NCI-H1417 (cell line): ENCODE data around the gene QSOX2.

Source experiments
- DNase-seq, 3 experiments: peaks; one replicate each; lab custom pipeline; 2025; lab: John Stamatoyannopoulos, UW

Gene QSOX2

DNA sequence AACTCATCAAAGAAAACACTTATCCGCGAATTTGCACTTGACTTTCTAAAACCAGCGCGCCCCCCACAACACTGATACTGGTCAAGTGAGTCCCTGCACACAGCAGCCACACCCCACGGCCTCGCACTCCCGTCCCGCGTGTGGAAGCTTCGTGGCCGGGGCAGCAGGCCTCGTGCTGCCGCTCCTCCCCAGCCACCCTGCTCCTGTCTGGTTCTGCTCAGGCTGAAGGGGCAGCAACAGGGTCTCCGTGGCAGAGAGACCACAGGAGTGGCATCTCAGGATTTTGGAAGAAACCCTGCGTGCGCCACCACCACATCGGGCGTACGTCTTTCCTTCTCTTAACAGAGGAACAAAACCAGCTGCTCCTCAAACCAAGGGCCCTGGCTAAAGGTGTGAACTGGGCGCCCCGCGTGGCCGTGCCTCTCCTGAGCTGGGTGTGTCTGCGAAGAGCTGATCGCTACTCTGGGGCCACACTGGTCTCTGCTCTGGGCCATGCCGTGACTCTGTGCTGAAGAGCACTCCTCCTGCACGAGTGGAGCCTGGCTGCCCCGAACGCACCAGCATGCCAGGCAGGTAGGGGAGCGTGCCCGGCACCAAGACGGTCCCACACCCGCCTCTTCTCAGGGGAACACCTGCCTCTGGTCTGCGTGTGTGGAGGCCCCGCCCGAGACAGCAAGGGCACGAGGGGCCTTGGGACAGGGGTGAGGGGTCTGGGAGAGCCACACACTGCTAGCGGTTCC lies 23.3 kb downstream of the QSOX2 start:
- no peak for DNase-seq

DNA sequence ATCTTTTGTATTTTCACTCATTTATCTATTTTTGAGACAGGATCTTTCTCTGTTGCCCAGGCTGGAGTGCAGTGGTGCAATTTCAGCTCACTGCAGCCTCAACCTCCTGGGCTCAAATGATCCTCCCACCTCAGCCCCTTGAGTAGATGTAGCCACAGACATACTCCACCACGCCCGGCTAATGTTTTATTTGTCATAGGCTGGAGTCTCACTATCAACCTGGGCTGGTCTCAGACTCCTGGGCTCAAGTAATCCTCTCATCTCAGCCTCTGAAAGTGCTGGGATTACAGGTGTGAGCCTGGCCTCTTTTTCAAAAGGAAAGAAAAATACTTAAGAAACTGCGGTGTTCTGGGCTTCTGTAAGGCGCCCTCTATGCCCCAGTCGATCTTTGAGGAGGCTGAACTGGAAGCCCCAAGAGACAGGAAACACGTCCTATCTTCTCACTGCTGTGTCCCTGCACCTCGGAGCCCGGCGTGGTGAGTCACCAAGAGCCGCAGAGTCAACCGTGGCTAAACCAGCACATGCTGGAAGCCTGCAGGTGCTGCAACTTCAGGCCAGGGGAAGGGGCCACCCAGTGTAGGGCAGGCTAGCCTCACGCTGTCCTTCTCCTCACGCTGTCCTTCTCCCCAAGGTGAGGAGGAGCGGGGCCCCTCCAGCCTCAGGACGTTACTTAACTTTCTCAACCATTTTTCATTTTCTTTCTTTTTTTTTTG lies 25.4 kb downstream of the QSOX2 start:
- peak in 1 of 3 experiments; percentile 24 for DNase-seq

DNA sequence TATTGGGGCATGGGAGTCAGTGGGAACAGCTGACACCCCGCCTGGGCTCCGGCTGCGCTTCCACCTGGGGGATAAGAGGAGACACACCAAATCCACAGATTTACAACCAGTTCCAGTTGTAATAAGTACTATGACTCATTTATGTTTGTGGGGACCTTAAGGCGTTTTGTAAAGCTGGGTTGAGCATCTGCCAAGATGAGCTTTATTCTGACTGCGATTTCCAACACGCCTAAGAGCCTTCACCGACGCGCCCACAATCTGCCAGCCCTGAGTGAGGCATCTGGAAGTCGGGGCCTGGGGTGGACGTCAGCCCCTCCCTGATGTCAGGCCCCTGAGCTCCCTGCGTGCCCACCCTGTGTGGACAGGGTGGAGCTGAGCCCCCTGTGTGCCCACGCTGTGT lies 26.3 kb downstream of the QSOX2 start:
- DNase-seq = no peak

- no peak for DNase-seq
These were observed 26.9 kb downstream of the QSOX2 start for GRCh38 chr9:136218673-136219072.

DNA sequence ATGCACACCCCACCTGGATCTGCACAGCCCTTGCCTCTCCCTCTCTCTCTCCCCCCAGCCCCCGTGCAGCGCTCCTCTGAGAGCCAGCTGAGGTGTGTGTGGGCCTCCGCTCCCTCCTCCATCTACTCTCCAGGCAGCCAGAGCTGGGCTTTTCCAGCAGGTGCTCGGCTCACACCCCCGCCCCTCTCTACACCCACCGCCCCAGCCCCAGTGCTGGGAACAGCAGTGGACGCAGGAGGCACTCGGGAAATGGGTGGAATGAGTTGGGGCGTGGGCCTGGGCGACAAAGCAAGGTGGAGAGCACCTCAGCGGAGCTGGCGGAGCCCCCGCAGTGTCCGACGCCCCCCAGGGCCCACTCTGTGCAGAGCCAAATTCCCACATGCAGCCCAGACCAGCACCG lies 27.3 kb downstream of the QSOX2 start:
- DNase-seq = no peak

DNA sequence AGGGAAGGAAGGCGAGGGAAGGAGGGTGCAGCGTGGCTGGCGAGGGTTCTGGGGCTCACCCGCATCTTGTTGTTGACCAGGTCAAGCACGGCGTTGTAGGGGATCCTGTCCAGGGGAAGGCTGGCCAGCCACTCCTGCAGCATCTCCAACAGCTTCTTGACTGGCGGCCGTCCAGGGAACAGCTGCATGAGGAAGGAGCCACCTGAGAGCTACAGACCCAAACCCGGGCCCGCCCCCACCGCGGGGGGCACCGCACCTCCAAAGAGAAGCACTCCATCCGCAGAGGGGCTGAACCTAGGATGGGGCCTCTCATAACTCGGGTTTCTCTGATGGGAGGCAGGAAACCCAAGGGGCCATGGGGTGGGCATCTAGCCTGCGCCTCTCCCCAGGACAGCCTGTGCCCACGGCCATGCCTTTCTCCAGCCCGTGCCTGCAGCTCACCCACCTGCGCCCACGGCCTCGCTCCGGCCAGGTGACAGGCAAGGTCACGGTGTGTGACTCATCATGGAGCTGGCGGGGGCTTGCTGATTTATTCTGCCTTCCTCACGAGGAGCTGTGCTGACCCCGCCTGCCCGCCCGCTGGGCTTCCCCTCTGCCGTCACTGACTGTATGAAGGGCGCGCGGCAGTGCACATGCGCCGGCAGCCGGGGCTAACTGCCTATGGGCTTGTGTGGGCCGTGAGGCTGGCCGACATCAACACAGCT lies 28.9 kb downstream of the QSOX2 start:
- no peak for DNase-seq

DNA sequence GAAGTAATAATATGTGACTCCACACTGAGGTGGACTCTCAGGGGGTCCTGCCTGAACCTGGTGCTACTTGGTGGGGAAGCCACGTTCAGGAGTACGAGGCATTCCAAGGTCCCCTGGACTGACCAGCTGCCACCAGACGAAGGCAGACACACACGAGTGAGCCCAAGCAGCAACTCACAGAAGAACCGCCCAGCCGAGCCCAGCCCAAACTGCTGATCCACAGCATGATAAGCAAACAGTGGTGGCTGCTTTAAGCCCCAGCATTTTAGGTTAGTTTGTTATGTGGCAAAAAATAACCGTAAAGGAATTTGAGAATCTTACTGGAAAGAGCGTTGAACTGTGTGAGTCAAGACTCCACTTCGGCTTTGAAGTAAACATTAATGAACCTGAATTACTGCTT lies 31.9 kb downstream of the QSOX2 start:
- DNase-seq = no peak

- no peak for DNase-seq
These were observed 33.2 kb downstream of the QSOX2 start for GRCh38 chr9:136212345-136212950.

DNA sequence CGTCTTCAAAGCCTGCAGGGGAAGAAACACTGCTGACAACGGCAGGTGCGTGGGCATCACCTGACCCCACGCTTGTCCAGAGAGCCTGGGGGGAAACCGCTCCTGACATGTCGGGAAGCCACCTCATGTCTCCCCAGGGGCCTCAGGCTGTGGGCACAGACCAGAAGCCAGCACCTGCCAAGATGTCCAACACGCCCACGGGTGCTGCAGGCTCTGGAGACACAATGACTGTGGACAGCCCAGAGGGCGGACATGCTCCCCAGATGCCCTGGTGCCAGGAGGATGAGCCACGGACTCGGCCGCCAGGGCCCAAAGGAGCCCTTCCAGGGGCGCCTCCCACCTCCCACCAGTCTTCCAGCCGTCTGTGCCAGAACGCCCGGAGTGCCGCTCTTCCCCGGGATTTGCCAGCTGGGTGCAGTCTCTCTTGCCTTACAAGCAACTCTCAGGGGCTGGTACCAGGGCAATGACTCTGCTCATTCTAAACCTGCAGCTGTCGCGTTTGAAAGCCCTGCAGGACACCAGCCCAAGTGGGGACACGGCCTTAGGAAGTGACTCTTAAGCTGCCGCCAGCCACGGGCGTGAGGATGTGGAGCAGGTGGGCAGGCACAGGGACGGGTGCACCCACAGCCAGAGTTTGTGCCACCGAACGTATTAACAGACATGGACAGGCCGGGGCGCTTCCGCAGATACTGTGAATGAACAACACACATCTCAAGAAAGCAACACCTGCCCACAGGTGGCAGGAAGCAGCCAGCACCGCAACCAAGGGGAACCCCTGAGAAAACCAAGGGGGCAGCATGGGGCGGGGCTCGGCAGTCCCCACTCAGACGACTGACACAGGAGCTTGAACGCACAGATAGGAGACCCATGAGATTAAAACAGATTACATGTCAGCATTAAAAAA lies 33.9 kb downstream of the QSOX2 start:
- peak in 1 of 3 experiments; percentile 27 for DNase-seq

- DNase-seq = no peak
These were observed 34.6 kb downstream of the QSOX2 start for GRCh38 chr9:136211006-136211405.

DNA sequence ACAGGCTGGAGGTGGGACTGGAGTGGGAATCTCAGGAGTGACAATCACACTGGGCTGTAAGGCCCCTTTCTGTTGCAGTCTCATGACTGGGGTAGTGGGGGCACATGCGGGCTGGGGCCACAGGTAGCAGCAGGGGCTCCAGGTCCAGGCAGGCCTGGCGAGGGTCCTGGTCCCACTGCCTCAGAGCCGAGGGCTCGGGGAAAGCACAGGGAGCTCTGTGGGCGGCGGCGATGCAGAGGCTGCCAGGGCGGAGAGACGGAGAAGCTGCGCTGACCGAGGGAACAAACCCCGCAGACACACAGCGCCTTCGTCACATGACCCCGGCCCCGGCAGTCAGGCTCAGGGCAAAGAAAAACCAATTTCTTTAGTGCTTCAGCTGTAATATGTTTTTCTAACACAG lies 35.3 kb downstream of the QSOX2 start:
- no peak for DNase-seq

DNA sequence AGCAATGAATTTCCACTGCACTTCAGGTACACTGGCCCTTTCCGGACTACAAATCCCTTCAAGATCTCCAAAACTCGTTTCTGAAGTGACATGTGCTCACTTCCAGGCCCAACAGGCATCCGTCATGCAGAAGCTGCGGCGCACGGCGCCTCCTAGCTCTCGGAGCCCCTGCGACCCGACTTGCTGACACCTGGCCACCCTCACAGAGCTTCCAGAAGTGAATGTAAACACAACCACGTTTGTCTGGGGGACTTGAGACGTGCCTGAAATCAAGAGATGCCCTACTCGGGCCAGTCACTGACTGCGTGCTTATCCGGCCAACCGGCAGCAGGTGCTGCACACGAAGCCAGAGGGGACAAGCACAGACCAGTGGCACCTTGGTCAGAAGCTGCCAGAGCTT lies 35.8 kb downstream of the QSOX2 start:
- DNase-seq = no peak

GRCh38 chr9:136209232-136209631 lies 36.4 kb downstream of the QSOX2 start:
- no peak for DNase-seq

- DNase-seq = no peak
These were observed 36.9 kb downstream of the QSOX2 start for GRCh38 chr9:136208675-136209074.

DNA sequence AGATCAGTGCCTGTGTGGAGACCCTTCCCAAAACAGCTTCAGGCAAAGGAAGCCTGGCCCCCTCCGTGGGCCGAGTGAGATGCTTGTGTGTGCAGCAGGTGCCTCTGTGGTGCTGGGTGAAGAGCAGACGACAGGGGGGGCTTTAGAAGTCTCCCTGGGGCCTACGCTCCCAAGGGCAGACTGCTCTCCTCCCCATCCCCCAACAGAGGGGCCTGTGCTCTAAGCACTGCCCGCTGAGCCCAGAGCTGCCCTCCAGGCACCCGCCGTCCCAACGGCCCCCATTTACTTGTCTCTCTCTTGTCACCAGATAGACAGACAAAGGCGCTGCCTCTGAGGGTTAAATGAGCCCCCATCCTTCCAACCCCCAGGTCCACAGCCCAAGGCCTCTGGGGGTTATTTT lies 38.0 kb downstream of the QSOX2 start:
- peak in 1 of 3 experiments; percentile 23 for DNase-seq

DNA sequence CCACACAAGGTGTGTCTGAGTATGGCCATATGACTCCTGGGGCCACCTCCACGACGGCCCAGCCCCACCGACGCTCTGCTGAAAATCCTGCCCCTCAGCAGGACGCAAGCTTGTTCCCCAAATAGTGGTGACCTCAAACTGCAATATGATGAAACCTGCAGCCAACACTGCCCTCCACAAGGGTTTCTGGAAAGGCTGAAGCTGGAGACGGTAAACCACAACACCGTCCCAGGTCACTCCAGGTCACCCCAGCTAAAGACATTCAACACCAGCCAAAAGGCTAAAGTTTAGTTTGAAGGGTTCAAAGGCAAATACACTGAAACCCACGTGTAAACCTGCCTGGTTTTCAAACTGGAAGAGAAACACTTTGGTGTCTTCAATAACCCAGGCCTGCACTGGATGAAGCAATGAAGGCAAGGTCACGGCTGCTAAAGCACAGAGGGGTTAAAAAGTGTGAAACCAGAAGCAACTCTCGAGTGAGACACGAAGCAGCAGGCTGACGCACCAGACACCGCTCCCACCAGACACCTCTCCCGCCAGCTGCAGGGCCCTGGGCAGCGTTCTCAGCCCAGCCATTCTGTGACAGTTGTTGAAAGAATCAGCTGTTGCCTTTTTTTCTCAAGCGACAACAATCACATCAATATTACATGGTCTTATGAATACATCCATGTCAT lies 38.9 kb downstream of the QSOX2 start:
- DNase-seq = peak in 1 of 3 experiments; percentile 30

- DNase-seq = no peak
These were observed 40.0 kb downstream of the QSOX2 start for GRCh38 chr9:136205707-136205992.

DNA sequence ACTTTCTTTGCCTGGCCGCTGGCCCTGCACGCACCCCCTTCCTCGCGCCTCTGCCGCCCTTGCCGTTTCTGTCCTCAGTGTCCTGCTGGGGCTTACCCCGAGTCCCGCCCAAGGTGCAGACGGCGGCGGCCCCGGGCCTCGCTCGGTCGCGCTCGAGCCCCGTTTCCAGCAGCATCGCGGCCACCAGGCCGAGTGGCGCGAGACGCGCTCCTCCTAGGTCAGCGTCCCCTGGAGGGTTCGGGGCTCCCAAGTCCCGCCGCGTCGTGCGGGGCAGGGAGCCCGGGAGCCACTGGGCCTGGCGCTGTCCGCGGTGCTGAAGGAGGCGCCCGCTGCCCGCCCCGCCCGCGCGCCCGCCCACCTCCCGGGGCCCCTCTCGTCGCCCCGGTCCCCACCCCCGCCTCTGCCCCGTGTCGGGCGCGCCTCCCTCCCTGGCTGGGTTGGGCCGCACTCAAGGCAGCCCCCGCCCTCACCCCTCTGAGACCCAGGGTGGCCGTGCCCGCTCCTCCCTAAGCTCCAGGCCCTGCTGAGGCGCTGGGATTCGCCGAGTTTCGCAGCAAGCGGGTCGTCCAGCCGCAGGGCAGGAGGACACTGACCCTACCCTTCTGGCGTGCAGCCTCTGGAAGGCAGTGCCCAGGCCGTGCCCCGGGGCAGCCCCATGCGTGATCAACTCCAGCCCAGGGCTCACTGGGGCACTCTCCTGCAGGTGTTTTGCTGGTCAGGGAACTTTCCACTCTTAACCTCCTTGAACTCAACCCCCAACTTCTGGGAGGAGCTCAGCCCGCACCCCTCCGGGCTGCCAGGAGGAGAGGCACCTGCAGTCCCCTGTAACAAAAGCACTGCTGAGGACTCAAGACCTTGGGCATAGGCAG lies 40.5 kb downstream of the QSOX2 start, which contains the start of gene LHX3:
Gene LHX3, minus strand, starts transcription at position 291 of the 869 bp plus-strand sequence. Its CDS starts 116 bp downstream, at position 175.
- no peak for DNase-seq

DNA sequence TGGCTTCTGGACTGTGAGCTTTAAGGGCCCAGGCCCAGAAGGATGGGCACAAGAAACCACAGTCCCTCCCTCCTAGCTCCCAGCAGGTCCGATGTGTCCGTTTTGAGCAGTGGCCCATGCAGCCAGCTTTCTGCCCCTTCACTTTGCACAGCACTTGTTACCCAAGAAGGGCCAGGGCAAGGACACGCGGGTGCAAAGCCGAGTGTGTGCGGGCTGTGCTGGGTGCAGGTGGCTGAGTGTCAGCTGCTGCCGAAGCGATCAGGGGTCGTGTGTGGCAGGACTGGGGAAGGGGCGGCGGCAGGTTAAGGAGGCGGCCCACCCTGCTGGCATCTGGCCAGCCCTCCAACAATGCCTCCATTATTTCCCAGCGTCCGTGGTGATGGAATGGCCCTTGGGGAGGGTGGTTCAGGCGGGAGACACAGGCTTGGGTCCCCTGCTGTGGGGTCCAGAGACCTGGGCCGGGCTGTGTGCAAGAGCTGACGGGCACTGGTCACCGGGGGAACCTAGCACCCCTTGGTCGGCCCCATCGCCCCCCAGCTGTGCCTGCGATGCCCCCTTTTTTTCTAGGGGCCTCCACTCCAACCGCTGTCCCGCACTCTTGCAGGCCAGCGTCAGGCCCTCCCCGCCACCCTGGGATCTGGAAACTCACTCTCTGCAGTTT lies 41.3 kb downstream of the QSOX2 start:
- no peak for DNase-seq
